Activated CD4-positive, CD25-positive, alpha-beta regulatory T cell treated with anti-CD3 and anti-CD28 coated beads, Interleukin-2, amount 50 U/mL, for 24 hours (primary cell): ENCODE results near the gene BMPER.

Source experiments
- ATAC-seq, 2 donors: fragments of 150-1000 bp; cut with Tn5 transposase; one replicate each; pipeline ENCODE4 v1.10.0; 2021; ENCODE audit warnings: mild to moderate bottlenecking in 1 of 2, moderate library complexity in 1 of 2

Gene BMPER

DNA sequence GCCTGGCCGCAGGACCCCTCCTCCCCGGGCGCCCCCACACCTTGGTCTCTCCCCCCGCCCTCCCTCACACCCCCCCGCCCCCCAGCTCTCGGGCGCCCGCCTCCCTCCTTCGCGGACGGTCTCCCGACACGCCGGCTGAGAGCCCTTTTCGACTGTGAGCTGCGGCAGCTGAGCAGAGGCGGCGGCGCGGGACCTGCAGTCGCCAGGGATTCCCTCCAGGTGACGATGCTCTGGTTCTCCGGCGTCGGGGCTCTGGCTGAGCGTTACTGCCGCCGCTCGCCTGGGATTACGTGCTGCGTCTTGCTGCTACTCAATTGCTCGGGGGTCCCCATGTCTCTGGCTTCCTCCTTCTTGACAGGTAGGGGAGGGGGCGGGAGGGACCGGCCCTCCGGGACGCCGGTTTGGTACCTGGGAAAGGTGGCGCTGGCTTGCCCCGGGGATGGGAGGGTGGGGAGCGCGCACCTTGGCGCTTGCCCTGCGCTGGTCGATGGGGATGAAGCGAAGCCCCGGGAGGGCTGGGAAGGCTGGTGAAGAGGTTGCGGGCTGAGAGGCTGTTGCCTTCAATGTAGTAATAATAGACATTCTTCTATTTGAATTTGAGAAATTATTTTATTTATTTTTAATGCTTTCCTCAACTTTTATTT is at the start of gene BMPER:
Gene BMPER (plus strand): TSS at position 151 of the 644 bp plus-strand sequence. CDS start 75 bp downstream, at position 226.
- ATAC-seq, result no peak

DNA sequence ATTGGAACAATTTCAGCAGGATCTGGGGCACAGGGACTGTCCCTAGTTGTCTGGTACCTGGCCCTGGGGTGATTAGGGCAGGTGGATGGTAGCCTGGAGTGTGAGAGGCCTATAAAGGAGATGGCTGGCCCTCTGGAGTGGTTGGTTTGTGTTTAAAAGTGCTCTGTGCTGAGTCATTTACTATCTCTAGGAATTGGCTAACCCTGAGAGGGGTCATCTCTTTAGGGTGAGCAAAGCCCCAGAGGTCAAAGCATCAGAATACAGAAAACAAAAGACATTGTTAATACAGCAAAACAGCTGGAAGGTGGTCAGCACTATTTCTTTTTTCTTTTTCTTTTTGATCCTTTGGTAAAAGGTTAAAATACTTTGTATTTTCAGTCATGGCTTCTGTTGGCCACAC is 43.4 kb upstream of the BMPER start:
- ATAC-seq, result no peak

GRCh38 chr7:33862946-33863814 is 42.2 kb upstream of the BMPER start:
- ATAC-seq, result no peak

DNA sequence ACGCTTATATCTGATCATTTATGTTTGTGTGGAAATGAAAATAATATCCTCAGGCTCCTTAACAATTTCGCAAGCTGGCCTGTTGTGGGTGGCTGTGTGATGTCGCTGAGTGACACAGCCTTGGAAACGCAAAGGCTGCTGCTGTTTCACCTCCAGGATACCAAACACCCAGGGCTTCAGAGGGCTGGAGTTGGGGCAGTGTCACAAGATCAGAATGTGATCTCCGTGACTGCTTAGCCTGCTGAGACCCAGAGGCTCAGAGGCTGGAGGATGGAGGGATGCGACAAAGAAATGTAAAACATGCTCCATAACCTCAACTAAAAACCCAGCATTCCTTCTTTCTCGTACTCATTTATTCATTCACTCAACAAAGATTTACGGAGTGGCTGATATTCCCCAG is 37.2 kb upstream of the BMPER start:
- ATAC-seq, result no peak

- ATAC-seq, result no peak
Observed at GRCh38 chr7:33869176-33869575, 36.2 kb upstream of the BMPER start.

GRCh38 chr7:33870120-33870519 is 35.2 kb upstream of the BMPER start:
- ATAC-seq, result no peak

GRCh38 chr7:33872870-33873269 is 32.5 kb upstream of the BMPER start:
- ATAC-seq, result no peak

- no peak for ATAC-seq
Observed at GRCh38 chr7:33873518-33873917, 31.8 kb upstream of the BMPER start.

- ATAC-seq, result no peak
Observed at GRCh38 chr7:33873981-33874750, 31.2 kb upstream of the BMPER start.

- ATAC-seq, result no peak
Observed at GRCh38 chr7:33874943-33875342, 30.4 kb upstream of the BMPER start.

- no peak for ATAC-seq
Observed at GRCh38 chr7:33876596-33877274, 28.6 kb upstream of the BMPER start.

DNA sequence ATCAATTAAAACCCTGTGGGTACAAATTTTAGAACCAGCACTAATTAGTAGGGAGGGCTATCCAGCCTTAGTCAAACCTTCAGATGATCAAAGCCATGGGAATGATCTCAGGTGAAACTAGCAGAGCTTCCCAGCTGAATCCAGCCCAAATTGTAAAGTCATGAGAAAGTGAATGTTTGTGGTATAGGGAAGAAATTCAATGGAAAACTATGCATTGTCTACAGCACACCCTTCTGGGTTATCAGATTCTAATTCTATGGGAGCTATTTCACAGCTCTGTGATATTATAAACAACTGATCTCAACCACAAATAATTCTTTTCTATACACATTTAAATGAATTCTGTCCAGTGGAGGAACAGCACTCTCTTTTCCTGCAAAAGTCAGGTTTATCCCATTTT is 24.6 kb upstream of the BMPER start:
- ATAC-seq, result no peak

DNA sequence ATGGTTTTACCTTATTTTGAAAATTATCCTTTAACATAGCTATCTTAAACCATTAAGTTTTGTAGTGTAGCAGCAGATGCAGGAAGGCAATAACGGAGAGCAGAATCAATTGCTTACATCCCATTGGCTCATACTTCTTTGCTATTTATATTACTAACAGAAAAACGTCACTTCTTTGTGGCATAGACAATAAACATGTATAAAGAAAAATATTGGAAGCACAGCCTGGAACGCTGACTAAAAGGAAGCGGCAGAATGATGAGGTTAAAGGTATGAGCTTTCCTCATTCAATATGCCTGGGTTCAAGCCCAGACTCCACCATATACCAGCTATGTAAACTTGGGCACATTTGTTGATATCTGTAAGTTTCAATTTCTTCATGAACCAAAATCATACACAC is 24.0 kb upstream of the BMPER start:
- ATAC-seq, result no peak

DNA sequence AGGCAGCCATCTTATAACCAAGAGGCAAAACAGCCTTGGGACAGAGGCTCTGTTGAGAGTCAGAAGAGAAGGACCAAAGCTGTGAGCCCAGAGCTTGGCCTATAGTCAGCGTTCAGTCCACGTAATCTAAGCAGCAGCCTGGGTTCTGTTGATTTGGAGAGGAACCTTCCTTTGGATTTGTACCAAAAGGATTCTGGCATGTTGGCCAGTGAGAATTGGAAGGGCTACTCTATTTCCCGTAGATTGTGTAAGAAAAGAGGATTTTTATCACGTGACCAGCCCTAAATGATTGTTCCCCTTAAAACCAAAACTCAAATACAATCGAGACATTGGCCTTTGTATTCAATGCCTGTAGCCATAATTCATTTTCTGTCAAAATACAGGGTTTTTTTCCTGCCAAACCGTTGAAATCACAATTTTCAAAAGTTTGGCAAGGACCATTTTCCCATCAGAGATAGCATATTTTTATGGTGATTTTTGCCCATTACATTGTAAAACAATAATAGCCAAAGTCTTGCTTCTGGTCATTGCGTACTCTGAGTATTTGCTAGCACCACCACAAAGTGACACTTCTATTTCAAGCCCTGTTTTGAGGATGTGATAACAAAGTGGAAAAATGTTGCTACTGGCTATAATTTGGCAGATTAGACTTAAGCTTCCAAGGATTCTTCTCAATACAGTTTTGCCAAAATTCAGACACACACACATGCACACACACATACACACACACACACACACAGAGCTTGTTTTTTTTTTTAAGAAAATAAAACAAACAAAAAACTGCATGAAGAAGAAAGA is 23.1 kb upstream of the BMPER start:
- ATAC-seq, result no peak

- ATAC-seq, result no peak
Observed at GRCh38 chr7:33882950-33883670, 22.2 kb upstream of the BMPER start.

DNA sequence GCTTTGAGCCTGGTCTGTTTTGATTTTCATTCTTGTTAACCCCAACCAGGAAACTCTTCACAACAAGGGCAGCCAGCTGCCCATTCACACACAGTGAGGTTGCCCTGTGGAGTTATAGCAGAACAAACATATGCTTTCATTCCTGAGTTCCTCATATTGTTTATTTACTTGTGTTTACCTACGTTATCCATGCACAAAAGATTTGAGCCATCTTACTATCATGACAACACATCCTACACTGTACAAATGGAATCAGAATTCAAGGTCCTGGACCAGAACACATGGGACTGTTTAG is 21.7 kb upstream of the BMPER start:
- no peak for ATAC-seq

GRCh38 chr7:33885290-33886148 is 19.8 kb upstream of the BMPER start:
- ATAC-seq, result no peak

DNA sequence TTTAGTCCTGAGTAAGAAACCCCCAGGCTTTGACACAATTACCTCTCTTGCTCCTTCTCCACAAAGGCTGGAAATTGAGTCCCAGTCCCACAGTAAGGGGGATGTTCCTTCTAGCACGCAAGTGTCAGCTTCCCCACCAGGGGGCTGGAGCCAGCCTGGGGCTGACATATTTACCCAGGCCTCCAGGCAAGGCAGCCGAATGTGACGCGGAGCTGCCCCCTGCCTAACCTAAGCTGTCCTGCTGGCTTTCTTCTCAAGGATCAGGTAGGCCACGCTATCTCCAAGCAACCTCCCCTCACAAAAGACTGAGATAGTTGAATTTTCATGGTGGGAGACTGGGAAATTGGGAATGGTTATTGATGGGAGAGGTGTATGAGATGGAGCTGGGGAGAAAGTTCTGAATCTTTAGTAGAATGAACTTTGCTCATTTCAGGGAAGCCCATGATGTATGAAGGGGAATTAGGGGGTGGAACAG is 19.2 kb upstream of the BMPER start:
- no peak for ATAC-seq

DNA sequence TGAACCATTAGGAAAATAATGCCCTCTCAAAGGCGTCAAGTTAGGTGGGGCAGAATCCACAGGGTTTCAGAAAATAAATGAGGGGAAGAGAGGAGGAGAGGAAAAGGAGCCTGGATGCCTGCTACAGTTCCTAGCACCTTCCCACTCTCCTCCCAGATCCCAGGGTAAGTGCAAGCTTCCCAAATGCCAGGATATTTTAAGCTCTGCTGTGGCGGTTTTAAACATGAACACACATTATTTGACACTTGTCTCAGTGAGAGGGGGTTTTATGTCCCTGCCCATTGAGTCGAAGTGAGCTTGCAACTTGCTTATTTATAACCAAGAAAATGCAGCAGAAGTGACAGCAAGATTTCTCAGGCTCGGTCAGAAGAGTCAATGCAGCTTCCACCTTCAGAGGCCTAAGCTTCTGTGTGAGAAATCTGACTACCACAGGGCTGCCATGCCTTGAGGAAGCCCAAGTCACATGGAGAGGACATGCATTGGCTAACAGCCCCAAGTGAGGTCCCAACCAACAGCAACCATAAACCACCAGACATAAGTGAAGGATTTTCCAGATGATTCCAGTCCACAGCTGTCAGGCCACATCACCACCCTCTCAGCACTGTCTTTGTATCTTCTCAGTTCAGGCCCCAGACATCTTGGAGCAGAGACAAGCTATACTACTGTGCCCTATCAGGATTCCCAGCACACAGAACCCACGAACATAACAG is 17.9 kb upstream of the BMPER start:
- no peak for ATAC-seq

DNA sequence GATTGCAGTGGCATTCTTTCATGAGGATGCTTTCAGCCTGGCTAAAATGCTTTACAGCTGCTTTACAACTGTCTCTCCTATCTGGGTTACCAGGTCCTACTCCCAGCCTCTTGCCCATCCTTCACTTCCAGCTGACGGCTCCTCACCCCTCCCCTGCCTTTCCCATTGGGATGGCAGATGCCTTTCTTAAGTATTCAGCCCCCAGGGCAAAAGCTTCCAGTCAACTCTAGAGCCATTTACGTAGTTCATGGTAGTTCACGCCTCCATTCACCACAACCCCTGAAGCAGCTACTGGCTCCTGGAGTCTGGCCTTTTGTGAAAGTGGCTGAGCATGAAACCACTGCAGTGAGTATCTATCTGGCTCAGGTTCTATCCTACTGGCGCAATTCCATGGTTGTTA is 17.2 kb upstream of the BMPER start:
- no peak for ATAC-seq
